Ammon's horn (tissue), 1 donor: ENCODE measurements around the gene IGF2.
"Not testable (repeated sequence)": the region's sequence is repeated elsewhere in the genome, so short reads cannot be mapped to it uniquely, and the experiment has no call there.

Experiments
- DNase-seq: peaks from one replicate; pipeline ENCODE4 v3.0.0-alpha.2; 2016; ENCODE audit warnings: low spot score

Gene IGF2

GRCh38 chr11:2139123-2139521 is at the start of gene IGF2:
Gene IGF2 (minus strand): TSS chr11:2139389. CDS start chr11:2135523, 3,866 bp downstream.
- DNase-seq: no peak

GRCh38 chr11:2188745-2189144 is 49.6 kb upstream of the IGF2 start:
- DNase-seq: no peak

GRCh38 chr11:2187280-2187707 is 48.1 kb upstream of the IGF2 start:
- DNase-seq: no peak

GRCh38 chr11:2186669-2187279 is 47.6 kb upstream of the IGF2 start:
- no peak for DNase-seq

- peak; percentile 37 for DNase-seq
Measured at GRCh38 chr11:2185324-2186085, 46.3 kb upstream of the IGF2 start.

GRCh38 chr11:2182692-2183474 is 43.7 kb upstream of the IGF2 start:
- no peak for DNase-seq

GRCh38 chr11:2182075-2182474 is 42.9 kb upstream of the IGF2 start:
- no peak for DNase-seq

- no peak for DNase-seq
Measured at GRCh38 chr11:2180789-2181370, 41.7 kb upstream of the IGF2 start.

GRCh38 chr11:2180347-2180746 is 41.2 kb upstream of the IGF2 start:
- DNase-seq: no peak

- DNase-seq: no peak
Measured at GRCh38 chr11:2179516-2179915, 40.3 kb upstream of the IGF2 start.

- DNase-seq: no peak
Measured at GRCh38 chr11:2178906-2179494, 39.8 kb upstream of the IGF2 start.

GRCh38 chr11:2178055-2178773 is 39.0 kb upstream of the IGF2 start:
- DNase-seq: not testable (repeated sequence)

- DNase-seq: no peak
Measured at GRCh38 chr11:2177076-2177475, 37.9 kb upstream of the IGF2 start.

- no peak for DNase-seq
Measured at GRCh38 chr11:2176389-2176900, 37.3 kb upstream of the IGF2 start.

- DNase-seq: no peak
Measured at GRCh38 chr11:2175659-2176058, 36.5 kb upstream of the IGF2 start.

GRCh38 chr11:2174361-2174760 is 35.2 kb upstream of the IGF2 start:
- no peak for DNase-seq

- DNase-seq: no peak
Measured at GRCh38 chr11:2173761-2174160, 34.6 kb upstream of the IGF2 start.

GRCh38 chr11:2173150-2173693 is 34.0 kb upstream of the IGF2 start:
- no peak for DNase-seq

GRCh38 chr11:2172676-2173075 is 33.5 kb upstream of the IGF2 start:
- no peak for DNase-seq

GRCh38 chr11:2171591-2172003 is 32.4 kb upstream of the IGF2 start, which contains the start of gene TH:
Gene TH (minus strand): TSS chr11:2171815. CDS start chr11:2171786, 29 bp downstream.
- no peak for DNase-seq
